AML-193 (cell line): Measurements from ENCODE around the gene FRAS1.

ENCODE experiments used
- DNase-seq, 2 experiments: peaks; one replicate each; lab custom pipeline; 2025; lab: John Stamatoyannopoulos, UW

The FRAS1 gene

DNA sequence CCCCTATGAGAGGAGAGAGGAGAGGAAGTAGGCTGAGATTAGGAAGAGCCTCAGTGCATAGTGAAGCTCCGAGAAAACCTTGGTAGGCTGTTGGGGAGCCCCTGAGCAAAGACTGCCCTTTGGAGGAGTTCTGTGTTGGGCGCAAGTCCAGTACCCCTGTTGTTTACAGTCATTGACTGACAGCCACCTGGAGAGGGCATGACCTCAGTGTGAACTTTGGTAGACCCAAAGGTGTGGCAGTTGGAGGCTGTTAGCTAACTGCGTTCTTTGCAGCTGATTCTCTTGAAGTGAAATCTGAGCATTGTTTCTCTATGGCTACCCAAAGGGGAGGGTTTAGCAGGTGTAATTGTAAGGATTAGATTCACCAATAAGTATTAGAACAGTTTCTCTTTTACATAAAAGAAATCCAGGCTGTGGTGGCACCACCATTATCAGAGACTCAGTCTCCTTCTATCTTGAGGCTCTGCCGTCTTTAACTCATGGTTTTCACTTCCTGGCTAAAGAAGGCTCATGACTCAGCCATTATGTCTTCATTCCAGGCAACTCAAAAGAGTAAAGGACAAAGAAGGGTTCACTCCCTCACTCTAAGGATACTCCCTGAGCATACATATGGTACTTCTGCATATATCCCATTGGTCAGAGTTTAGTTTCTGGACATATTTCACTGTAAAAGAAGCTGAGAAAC is 527.9 kb downstream of the FRAS1 start:
- no peak for DNase-seq

GRCh38 chr4:78585633-78586032 is 528.5 kb downstream of the FRAS1 start:
- no peak for DNase-seq

DNA sequence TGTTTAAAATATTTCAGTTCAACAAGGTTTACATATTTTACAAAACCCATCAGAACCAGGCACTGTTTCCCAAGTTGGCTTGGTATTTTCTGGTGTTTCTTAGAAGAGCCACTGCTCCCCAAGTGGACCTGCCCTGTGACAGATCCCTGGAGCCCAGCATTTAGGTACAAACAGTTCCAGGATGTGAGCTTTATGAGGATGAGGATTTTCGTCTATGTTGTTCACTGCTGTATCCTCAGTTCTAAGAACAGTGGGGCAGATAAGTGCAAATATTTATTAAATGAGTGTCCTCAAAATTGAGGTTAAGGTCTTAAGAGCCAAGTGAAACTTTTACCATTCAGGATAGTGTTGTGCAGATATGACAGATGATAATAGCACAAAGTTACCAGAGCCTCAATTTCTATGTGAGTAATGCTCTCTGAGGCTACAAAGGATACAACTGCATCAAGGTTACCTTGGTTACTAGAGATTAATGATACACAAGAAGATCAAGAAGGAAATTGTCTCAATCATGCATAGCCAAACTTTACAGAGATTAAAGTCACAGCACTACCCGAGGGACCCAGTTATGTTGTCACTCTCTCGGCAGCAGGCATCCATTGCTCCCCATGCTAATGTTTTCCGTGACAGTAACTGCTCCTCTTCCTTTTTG is 531.9 kb downstream of the FRAS1 start:
- no peak for DNase-seq

DNA sequence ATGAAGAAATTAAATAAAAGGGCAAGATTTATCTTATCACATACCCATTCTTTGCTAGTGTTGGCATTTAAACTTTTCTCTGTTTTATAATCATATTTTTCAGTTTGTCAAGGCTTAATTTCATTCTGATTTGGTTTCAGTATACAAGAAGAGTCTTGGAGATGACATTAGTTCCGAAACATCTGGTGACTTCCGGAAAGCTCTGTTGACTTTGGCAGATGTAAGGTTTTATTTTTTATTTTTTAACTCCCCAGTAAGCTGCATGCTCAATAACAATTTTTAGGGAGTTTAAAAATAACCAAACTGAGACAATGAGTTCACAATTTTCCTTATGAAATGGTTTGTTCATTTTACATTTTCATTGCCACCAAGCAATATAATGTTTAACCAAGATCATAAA is 534.3 kb downstream of the FRAS1 start:
- DNase-seq, result no peak

GRCh38 chr4:78592088-78592783 is 535.1 kb downstream of the FRAS1 start:
- peak in 1 of 2 experiments; percentile 18 for DNase-seq
